Breast epithelium (tissue), 3 donors: Measurements from ENCODE around the gene CLSTN2.

Source experiments
- POLR2A ChIP-seq: fragments of 450-650 bp; IDR thresholded peaks from one replicate; pipeline ENCODE4 v1.6.1; 2016; ENCODE audit warnings: antibody characterized with exemption, mild to moderate bottlenecking, moderate library complexity
- POLR2AphosphoS5 ChIP-seq, 3 donors: sonication (generic); formaldehyde crosslinking; IDR thresholded peaks; one replicate each; pipeline ENCODE4 v1.6.1; 2017; ENCODE audit warnings: antibody characterized with exemption in 3 of 3
- TF ChIP-seq, protein P1 (sequence below), 3 donors: fragments of 450-650 bp; IDR thresholded peaks; one replicate each; pipeline ENCODE4 v1.5.1; 2016 to 2017; ENCODE audit warnings: antibody characterized with exemption in 3 of 3, mild to moderate bottlenecking in 3 of 3, moderate library complexity in 3 of 3

DNA sequence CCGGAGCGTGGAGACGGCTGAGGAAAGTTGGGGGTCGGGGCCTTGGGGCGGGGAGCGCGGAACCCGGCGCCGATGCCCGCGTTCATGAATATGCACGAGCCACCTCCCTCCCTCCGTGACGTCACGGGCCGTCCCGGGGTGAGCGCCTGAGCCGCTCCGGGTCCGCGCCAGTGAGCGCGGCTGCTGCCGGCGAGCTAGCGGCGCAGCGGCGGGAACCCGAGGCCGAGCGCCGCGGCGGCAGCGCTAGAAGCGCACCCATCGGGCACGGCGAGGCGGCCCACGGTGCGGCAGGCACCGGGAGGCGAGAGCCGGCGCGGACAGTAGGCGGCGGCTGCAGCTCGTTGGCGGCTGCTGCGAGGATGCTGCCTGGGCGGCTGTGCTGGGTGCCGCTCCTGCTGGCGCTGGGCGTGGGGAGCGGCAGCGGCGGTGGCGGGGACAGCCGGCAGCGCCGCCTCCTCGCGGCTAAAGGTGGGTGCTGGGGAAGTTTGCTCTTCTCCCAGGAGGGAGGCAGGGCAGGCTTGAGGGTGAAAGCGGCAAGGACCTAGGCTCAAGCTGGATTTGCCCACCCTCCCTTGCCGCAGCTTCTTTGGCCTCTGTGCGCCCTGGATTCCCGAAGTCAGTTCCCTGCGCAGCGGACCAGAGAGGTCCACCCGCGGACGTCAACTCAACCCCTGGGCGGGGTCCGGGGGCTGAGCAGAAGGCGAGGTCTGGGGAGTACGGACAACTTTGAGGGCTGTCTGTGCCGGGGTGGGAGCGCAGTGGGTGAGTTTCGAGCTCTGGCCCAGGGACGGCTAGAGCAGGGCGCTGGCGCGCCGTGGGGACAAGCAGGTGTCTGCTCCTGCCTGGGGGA is at the start of gene CLSTN2:
- TF ChIP-seq, protein P1, sequence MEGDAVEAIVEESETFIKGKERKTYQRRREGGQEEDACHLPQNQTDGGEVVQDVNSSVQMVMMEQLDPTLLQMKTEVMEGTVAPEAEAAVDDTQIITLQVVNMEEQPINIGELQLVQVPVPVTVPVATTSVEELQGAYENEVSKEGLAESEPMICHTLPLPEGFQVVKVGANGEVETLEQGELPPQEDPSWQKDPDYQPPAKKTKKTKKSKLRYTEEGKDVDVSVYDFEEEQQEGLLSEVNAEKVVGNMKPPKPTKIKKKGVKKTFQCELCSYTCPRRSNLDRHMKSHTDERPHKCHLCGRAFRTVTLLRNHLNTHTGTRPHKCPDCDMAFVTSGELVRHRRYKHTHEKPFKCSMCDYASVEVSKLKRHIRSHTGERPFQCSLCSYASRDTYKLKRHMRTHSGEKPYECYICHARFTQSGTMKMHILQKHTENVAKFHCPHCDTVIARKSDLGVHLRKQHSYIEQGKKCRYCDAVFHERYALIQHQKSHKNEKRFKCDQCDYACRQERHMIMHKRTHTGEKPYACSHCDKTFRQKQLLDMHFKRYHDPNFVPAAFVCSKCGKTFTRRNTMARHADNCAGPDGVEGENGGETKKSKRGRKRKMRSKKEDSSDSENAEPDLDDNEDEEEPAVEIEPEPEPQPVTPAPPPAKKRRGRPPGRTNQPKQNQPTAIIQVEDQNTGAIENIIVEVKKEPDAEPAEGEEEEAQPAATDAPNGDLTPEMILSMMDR (IDR thresholded peaks at IDR 0.05): peak in 1 of 3 donors; percentile 21
- no peak for TF ChIP-seq POLR2A
- TF ChIP-seq POLR2AphosphoS5 (IDR thresholded peaks at IDR 0.05): no peak
